Measurements from ENCODE around the gene MRPL57.
A peak's percentile ranks its signal among the peaks of the same experiment; 100 is the strongest.
"Not testable (repeated sequence)": the region's sequence is repeated elsewhere in the genome, so short reads cannot be mapped to it uniquely, and the experiment has no call there.

The MRPL57 gene

GRCh38 chr13:21197606-21198225, 21.3 kb downstream of the MRPL57 start:
- DNase-seq = not testable (repeated sequence)

- peak; percentile 19 for DNase-seq
Measured at GRCh38 chr13:21198391-21198790, 21.9 kb downstream of the MRPL57 start.

GRCh38 chr13:21201456-21202190, 25.2 kb downstream of the MRPL57 start:
- not testable (repeated sequence) for DNase-seq

GRCh38 chr13:21202767-21203531, 26.5 kb downstream of the MRPL57 start:
- no peak for DNase-seq

- no peak for DNase-seq
Measured at GRCh38 chr13:21208652-21209154, 32.2 kb downstream of the MRPL57 start.

GRCh38 chr13:21212138-21212775, 35.8 kb downstream of the MRPL57 start:
- no peak for DNase-seq

- not testable (repeated sequence) for DNase-seq
Measured at GRCh38 chr13:21215419-21215818, 39.0 kb downstream of the MRPL57 start.

GRCh38 chr13:21216332-21216731, 39.9 kb downstream of the MRPL57 start:
- DNase-seq = no peak

GRCh38 chr13:21218351-21219035, 42.0 kb downstream of the MRPL57 start:
- no peak for DNase-seq

GRCh38 chr13:21219036-21219381, 42.6 kb downstream of the MRPL57 start:
- DNase-seq = no peak

- DNase-seq = not testable (repeated sequence)
Measured at GRCh38 chr13:21219716-21220115, 43.3 kb downstream of the MRPL57 start.

GRCh38 chr13:21221268-21221667, 44.8 kb downstream of the MRPL57 start:
- no peak for DNase-seq

GRCh38 chr13:21225082-21225481, 48.6 kb downstream of the MRPL57 start:
- no peak for DNase-seq

- no peak for DNase-seq
Measured at GRCh38 chr13:21225841-21226581, 49.6 kb downstream of the MRPL57 start.

GRCh38 chr13:21227917-21228316, 51.5 kb downstream of the MRPL57 start:
- no peak for DNase-seq

Measured in NCI-H1092 (cell line).